ENCODE measurements around the gene PVALEF. TPM values are rescaled to one million over a fixed set of nuclear protein-coding genes. Genes with fewer than 3 reads are reported as not detected.

Gene PVALEF
- total RNA-seq, 1 donor from 2014 or later = not detected

DNA sequence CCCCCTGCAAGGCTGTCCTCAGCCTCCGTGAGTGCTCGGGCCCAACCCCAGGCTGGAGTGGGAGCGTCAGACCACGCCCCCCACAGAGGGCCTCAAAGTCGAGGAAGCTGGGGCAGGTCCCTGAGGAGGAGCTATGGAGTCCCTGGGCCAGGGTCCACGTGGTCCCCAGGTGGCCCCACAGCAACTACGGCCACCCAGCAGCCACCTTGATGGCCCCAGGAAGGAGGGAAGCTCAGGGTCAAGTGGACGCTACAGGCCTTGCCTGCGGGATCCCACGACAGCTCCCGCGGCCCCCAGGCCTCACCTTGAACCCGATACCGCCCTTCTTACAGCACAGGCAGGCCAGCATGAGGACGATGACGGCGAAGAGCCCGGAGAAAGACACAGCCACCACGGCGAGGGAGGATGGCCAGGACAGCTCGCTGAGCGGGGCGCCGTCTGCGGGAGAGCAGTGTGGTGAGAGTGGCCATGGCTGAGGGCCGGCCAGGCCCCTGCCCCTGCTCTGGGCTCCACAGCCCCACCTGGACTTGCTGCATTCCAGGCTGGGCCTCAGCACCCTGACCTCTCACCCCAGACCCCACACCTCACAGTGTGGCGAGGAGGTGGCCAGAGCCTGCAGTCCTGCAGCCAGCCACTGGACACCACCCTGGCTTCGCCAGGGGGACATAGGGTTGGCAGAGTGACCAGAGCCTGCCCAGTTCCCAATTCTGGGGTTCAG is 31.1 kb upstream of the PVALEF start:
- ATAC-seq (no peak), DNase-seq (no peak)
- Histone ChIP-seq H3K27me3 (ENCODE audit: low read depth) (no peaks in the 10 kb centered on the region), H3K4me3 (no peak overlapping the region), H3K9me3 (no peaks in the 10 kb centered on the region), H3K36me3 (no peaks in the 10 kb centered on the region), H3K27ac (peak overlapping the region; percentile 88), H3K4me1 (peaks cover 10% of the 10 kb centered on the region)
- intact Hi-C loops (cut with DNase I) = no loop called here
- TF ChIP-seq CTCF (IDR thresholded peaks at IDR 0.05) = no peak

- H3K36me3 ChIP-seq = no peaks in the 10 kb centered on the region
- ATAC-seq (no peak), DNase-seq (peak; percentile 68)
- H3K27me3 ChIP-seq (ENCODE audit: low read depth) = no peaks in the 10 kb centered on the region
- H3K9me3 ChIP-seq = no peaks in the 10 kb centered on the region
- intact Hi-C loops (cut with DNase I) = no loop called here
- peaks cover 10% of the 10 kb centered on the region for H3K4me1 ChIP-seq
- H3K27ac ChIP-seq = no peak overlapping the region
- H3K4me3 ChIP-seq = no peak overlapping the region
- TF ChIP-seq CTCF (IDR thresholded peaks at IDR 0.05) = no peak
These were observed 29.6 kb upstream of the PVALEF start for GRCh38 chr17:81135505-81136278.

- H3K9me3 ChIP-seq = no peaks in the 10 kb centered on the region
- H3K4me3 ChIP-seq = no peak overlapping the region
- H3K36me3 ChIP-seq = no peaks in the 10 kb centered on the region
- peaks cover 10% of the 10 kb centered on the region for H3K4me1 ChIP-seq
- intact Hi-C loops (cut with DNase I) = no loop called here
- ATAC-seq = no peak
- no peak overlapping the region for H3K27ac ChIP-seq
- H3K27me3 ChIP-seq (ENCODE audit: low read depth) = no peaks in the 10 kb centered on the region
- DNase-seq = no peak
- no peak for TF ChIP-seq CTCF (IDR thresholded peaks at IDR 0.05)
These were observed 28.9 kb upstream of the PVALEF start for GRCh38 chr17:81136366-81136765.

DNA sequence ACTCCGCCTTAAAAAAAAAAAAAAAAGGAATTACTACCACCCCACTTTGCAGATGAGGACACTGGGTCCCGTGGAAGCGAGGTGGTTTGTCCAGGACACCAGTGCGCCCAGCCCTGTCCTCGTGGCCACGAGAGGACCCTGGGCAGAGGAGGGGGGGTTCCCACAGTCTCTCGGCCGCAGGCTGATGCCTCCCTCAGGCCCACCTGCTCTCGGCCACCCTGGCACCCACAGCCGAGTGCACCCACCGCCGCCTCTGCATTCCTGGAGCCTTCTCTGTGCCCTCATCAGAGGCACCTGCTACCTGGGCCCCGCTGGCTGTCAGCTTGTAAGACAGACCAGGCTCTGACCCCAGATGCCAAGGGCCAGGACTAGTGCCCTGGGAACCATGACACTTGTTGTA is 28.1 kb upstream of the PVALEF start:
- intact Hi-C loops (cut with DNase I) = no loop called here
- H3K36me3 ChIP-seq = no peaks in the 10 kb centered on the region
- H3K9me3 ChIP-seq = no peaks in the 10 kb centered on the region
- H3K4me1 ChIP-seq = peaks cover 10% of the 10 kb centered on the region
- DNase-seq (no peak), ATAC-seq (no peak)
- H3K27me3 ChIP-seq (ENCODE audit: low read depth) = no peaks in the 10 kb centered on the region
- no peak for TF ChIP-seq CTCF (IDR thresholded peaks at IDR 0.05)
- no peak overlapping the region for H3K4me3 ChIP-seq
- no peak overlapping the region for H3K27ac ChIP-seq

- Histone ChIP-seq H3K27me3 (ENCODE audit: low read depth) (no peaks in the 10 kb centered on the region), H3K27ac (no peak overlapping the region), H3K9me3 (no peaks in the 10 kb centered on the region), H3K4me1 (peaks cover 16% of the 10 kb centered on the region), H3K36me3 (no peaks in the 10 kb centered on the region), H3K4me3 (no peak overlapping the region)
- no peak for TF ChIP-seq CTCF (IDR thresholded peaks at IDR 0.05)
- no peak for ATAC-seq
- no peak for DNase-seq
- intact Hi-C loops (cut with DNase I) = no loop called here
These were observed 27.2 kb upstream of the PVALEF start for GRCh38 chr17:81138083-81138482.
